NK-92 (cell line): ENCODE measurements around the gene BLZF1.
"Not testable (repeated sequence)": the region's sequence is repeated elsewhere in the genome, so short reads cannot be mapped to it uniquely, and the experiment has no call there.

Experiments
- DNase-seq: peaks from one replicate; lab custom pipeline; 2025; ENCODE audit not compliant: unreplicated experiment; lab: John Stamatoyannopoulos, UW

The BLZF1 gene

DNA sequence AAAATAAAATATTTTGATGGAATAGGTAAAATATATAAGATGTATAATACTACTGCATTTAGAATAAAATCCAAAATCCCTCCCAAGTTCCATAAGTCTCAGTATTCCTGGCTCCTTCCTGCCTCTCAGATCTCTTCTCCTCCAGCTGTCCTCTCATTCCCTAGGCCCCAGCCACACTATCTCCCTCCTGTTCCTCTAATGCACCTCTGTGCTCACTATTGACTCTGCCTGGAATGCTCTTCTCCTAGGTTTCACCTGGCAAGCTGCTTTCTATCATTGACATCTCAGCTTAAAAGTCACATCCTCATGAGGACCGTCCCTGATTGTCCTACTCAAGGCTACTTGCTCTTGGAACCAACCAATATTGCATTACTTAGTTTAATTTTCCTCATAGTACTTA lies 7.6 kb upstream of the BLZF1 start:
- no peak for DNase-seq

DNA sequence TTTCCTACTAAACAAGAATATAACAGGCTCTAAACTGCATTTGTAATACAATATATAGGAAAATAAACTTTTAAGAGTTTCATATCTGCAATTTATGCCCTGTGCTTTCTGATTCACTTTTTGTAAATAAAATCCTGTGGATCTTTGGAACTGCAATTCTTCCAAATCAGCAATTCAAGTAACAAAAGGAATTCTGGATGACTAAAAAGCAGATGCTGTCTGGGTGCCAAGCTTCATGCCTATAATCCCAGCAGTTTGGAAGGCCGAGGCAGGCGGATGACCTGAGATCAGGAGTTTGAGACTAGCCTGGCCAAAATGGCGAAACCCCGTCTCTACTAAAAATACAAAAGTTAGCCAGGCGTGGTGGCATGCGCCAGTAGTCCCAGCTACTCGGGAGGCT lies 6.7 kb upstream of the BLZF1 start:
- DNase-seq: no peak

DNA sequence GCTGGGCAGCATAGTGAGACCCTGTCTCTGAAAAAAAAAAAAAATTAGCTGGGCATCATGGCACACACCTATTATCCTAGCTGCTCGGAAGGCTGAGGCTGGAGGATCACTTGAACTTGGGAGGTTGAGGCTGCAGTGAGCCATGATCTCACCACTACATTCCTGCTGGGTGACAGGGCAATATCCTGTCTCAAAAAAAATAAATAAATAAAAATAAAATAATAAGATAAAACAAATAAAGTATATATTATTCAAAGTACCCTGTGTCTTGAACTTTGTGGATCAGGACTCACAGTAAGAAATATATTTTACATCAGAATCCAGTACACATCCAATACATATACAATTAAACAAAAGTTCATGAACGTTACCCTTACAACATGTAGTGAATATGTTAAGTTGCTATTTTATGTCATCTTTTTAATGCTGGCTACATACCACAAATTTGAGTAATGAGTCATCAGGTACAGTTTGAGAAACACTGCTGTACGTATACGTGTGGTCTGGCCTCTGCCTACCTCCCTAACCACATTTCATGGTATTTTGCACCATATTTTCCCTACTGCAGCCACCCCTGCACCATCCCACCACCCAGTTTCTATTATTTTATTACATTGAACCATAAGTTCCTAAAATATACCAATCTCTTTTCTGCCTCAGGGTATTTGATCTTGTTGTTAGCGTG lies 4.8 kb upstream of the BLZF1 start:
- DNase-seq: no peak

DNA sequence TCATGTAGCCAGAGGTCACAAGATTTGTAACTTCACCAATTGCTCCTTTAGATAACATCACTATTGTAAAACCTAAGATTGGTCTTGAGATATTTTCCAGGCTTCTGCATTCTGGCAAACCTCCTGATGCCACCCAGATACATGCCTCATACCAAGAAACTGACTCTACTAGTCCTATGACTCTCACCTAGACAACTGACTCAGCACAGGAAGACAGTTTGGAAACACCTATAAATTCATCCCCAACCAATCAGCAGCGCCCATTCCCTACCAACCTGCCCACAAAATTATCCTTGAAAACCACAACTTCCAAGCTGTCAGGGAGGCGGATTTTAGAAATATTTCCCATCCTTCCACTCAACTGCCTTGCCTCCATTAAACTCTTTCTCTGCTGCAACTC lies 3.0 kb upstream of the BLZF1 start:
- no peak for DNase-seq

DNA sequence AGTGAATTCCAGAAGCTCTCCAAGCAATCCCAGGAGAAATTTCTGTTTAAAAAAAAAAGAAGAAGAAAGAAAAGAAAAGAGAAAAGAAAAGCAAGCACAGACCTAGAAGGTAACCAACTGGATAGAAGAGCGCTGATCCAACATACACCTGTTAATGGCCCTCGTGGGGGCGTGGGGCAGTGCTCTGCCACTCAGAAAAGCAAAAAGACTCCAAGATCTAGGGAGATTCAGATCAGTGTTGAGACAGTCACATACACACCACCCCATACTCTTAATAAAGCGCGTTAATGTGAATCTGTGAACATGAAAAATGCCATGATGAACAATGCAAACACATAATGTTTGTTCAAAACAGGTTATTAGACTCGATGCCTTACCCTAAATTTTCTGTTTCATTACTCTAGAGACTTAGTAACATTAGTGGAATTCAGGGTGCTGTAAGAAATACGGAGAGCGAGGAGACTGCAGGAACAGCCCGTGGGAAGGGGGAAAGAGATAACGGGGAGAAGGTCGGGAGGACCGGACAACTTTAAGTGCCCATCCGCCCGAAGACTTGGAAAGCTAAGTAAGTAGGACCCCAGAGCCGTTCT lies 804 bp upstream of the BLZF1 start:
- DNase-seq: no peak

DNA sequence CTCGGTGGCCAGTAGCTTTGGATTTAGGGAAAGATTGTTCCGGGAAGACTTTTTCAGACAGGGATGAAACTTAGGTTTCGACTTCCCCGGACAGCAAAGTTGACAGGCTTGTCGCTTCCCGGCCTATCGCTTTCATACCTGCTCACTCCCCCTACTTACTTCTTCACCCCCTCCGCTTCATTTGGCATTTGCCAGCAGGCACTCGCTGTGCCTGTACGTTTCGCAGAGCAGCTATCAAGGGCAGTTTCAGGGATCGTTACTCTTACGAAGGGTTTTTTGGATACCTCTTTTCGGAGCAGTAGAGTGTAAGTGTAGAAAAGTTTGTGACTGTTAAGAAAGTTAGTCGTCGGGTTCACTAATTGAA lies 393 bp downstream of the BLZF1 start:
- DNase-seq: no peak

DNA sequence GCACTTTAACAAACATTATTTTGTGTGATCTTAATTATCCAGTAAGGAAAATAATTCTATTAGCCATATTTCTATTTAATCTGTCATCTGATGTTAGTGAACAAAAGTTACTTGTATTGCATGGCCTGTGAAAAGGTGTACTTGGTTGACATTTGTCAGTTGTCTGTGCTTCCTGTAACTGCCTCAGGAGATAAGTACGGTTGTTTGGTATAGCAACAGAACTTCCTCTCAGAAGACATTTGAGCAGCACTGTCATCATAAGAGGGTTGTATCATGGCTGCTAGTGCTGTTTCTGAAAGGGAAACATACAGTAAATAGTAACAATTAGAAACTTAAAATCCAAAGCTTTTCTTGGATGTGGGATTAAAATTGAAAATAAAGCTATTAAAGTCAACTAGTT lies 3.4 kb downstream of the BLZF1 start:
- no peak for DNase-seq

DNA sequence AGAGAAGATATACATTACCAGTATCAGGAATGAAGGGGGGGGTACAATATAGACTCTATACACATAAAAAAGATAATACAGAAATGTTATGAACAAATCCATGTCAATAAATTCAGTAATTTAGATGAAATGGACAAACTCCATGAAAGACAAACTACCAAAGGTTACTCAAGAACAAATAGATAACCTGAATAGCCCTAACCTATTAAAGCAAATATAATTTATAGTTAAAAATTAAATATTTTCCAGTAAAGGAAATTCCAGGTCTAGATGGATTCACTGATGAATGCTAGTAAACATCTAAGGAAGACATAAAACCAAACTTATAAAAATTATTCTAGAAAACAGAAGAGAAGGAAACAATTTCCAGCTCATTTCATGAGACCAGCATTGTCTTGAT lies 13.2 kb downstream of the BLZF1 start:
- DNase-seq: no peak

DNA sequence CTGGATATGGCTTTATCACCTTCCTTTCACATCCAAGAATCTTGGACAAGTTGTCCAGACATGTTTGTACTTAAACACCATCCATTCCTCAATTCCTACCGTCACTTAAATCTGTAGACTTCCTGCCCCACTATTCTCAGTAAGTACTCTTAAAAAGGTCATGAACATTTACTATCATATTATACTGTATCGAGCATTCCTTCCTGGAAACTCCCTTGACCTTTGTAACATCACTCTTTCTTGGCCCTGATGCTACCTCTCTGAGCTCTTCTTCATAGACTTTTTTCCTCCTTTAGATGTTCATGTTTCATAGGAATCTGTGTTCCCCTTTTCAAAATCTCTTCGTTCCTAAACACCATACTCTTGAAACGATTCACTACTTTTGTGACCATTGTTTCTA lies 15.5 kb downstream of the BLZF1 start:
- DNase-seq: no peak

DNA sequence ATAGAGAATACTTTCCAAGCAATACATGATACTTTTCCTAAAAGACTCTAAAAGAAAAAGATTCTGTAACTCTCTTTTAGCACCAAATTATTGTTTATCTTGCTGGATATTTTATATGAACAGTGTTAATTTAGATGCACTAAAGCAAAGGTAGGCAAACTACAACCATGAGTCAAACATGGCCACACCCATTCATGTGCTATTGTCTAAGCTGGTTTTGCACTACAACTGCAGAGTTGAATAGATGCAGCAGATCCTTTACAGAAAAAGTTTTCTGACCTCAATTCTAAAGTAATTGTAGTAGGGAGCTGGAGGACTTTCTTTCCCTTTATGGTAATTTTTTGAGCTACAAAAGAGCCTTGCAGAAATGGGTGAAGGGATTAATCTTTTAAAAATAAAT lies 19.4 kb downstream of the BLZF1 start:
- DNase-seq: no peak

DNA sequence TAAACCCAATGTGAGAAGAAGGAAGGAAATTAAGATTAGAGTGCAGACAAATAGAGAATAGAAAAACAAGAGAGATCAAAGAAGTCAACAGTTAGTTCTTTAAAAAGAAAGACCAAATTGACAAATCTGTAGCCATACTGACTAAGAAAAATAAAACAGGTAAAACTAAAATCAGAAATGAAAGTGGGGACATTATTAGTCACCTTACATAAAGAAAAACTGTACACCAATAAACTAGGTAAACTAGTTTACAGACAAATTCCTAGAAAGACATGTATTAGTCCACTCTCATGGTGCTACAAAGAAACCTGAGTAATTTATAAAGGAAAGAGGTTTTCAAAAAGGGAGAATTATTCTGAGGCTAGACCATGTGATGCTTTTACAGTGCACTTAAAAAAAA lies 22.3 kb downstream of the BLZF1 start:
- no peak for DNase-seq

DNA sequence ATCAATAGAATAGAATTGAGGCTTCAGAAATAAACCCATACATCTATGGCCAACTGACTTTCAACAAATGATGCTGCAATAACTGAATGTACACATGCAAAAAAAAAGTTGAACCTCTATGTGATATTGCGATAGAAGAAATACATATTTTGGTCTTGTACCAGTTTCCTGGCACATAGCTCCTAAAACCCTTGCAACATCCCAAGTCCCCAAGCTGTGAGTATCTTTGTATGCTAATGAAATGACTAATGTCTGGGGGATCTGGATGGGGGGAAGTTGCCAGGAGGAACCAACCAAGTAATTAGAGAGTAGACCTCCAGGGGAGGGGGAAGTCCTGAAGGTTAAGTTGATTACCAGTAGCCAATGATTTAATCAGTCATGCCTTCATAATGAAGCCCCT lies 24.4 kb downstream of the BLZF1 start:
- DNase-seq: no peak

DNA sequence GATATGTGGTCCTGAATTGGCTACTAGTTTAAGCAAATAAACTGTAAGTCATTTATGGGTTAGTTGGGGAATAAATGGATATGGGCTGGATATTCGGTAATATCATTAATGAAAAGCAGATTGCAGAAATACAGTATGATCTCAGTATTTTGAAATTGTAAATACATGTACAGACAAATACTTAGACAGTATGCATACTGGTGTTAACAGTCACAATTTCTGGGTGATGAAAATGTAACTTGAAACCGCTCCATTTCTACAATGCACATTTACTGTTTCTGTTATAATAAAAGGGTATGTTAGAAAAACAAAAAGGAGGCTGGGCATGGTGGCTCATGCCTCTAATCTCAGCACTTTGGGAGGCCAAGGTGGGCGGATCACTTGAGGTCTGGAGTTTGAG lies 28.0 kb downstream of the BLZF1 start:
- DNase-seq: no peak

DNA sequence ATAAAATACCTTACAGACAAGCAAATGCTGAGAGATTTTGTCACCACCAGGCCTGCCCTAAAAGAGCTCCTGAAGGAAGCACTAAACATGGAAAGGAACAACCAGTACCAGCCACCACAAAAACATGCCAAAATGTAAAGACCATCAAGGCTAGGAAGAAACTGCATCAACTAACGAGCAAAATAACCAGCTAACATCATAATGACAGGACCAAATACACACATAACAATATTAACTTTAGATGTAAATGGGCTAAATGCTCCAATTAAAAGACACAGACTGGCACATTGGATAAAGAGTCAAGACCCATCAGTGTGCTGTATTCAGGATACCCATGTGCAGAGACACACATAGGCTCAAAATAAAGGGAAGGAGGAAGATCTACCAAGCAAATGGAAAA lies 34.6 kb downstream of the BLZF1 start:
- not testable (repeated sequence) for DNase-seq

DNA sequence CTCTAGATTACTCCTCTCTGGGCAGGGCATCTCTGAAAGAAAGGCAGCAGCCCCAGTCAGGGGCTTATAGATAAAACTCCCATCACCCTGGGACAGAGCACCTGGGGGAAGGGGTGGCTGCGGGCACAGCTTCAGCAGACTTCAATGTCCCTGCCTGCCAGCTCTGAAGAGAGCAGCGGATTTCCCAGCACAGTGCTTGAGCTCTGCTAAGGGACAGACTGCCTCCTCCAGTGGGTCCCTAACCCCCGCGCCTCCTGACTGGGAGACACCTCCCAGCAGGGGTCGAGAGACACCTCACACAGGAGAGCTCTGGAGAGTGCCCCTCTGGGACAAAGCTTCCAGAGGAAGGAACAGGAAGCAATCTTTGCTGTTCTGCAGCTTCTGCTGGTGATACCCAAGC lies 40.3 kb downstream of the BLZF1 start:
- not testable (repeated sequence) for DNase-seq

DNA sequence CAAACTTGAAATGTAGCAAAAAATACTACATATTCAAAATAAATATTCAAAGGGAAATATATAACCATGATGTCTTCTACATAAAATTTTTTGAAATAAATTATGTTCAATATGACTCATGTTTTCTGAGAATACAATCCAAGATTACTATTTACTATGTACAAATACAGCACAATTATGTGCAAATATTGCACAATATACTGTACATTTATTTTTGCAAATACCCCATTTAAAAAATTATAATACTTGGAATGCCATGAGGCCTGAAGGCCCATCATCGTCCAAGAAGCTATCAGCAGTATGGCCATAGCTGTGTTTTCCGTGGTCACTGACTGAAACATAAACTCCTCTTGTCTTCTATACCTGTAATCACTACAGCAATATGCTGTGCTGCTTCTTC lies 47.0 kb downstream of the BLZF1 start:
- DNase-seq: no peak

DNA sequence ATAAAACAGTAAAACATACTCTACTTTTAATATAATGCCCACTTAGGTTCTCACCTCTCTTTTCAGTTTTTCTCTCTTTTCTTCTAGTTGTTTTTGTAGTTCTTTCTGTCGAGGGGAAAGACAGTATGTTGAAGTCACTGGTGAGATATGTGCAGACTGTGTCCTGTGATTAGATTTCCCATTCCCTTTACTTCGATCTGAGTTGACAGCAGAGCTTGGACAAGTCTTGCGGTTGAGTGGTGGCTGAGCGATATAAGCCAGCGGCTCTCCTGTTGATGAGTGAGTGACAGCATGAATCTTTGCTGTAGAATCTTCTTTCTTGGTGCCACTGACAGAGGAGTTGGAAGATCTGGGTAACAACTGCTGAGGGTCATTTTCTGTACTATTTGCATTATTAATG lies 53.3 kb downstream of the BLZF1 start:
- no peak for DNase-seq

DNA sequence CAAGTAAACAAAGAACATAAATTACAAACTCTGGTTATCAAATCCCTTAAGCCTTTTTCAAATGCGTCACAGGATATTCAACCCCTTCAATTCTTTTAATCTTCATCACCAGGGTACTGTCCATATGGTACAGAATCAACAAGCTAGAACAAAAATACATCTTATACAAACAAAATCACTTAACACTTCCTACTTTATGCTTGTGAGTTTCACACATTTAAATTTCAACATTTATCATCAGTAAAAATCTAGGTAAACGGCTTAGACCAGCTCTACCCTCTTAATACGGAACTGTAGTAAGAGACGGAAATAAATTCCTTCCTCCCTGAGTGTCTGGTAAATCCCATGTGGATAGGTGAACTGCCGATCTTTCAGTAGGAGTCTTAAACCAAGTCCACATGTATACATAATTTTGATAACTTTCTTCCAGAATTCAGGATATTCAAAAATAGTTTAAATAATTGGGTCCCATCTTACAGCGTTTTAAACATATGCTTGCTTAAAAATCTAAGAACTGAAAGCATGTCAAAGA lies 58.2 kb downstream of the BLZF1 start:
- DNase-seq: no peak

DNA sequence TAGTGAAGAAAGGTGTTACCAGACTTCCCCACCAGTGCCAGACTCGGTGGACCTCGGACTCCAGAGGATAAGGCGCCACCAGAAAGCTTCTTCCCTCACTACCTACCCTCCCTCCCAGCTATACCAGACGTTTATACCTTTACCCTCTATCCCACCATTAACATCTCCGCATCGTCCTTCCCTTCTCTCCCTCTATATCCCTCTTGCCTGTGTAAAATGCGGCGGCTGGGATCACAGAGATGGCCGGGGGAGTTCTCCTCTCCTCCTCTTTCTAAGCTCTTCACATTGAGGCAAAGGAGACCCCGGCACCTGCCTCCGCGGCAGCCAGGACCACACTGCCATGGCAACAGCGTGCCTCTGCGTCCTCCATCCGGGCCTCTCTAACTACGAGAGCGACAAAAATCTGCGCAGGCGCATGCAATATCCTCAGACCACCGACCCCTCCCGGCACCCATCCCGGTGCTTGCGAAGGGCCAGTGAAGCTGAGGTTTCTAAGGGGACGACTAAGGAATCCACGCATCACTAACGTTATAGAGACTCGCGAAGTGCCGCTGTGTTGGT lies 59.2 kb downstream of the BLZF1 start, which contains the start of gene CCDC181:
CCDC181 (minus strand) TSS at position 394 of the 561 bp plus-strand sequence. CDS start 2,547 bp downstream, outside the sequence.
- DNase-seq: no peak
